HUES64 (cell line): ENCODE results near the gene PLA2G3.
"Not testable (repeated sequence)": the region's sequence is repeated elsewhere in the genome, so short reads cannot be mapped to it uniquely, and the experiment has no call there.

Source experiments
- H3K27ac ChIP-seq: 2 replicates; pipeline ENCODE4 v1.7.0; 2013; ENCODE audit warnings: low read depth, low read length, inconsistent platforms
- H3K27me3 ChIP-seq: 2 replicates; pipeline ENCODE4 v1.6.1; 2013; ENCODE audit warnings: mild to moderate bottlenecking, low read length; ENCODE audit not compliant: insufficient read depth
- H3K36me3 ChIP-seq: 2 replicates; pipeline ENCODE4 v1.6.1; 2013; ENCODE audit warnings: mild to moderate bottlenecking, low read length; ENCODE audit not compliant: insufficient read depth
- H3K4me1 ChIP-seq: 2 replicates; pipeline ENCODE4 v1.6.1; 2013; ENCODE audit warnings: mild to moderate bottlenecking, low read length, moderate library complexity; ENCODE audit not compliant: insufficient read depth
- H3K4me3 ChIP-seq: 2 replicates; pipeline ENCODE4 v1.5.1; 2013; ENCODE audit warnings: mild to moderate bottlenecking, low read length, moderate library complexity
- H3K9ac ChIP-seq: 2 replicates; pipeline ENCODE4 v1.6.1; 2013; ENCODE audit warnings: mild to moderate bottlenecking, low read depth, low read length
- H3K9me3 ChIP-seq: 2 replicates; pipeline ENCODE4 v1.6.1; 2013; ENCODE audit warnings: low read depth, low read length; ENCODE audit not compliant: insufficient read depth
- WGBS: fragments of 150-250, 120-280 bp; methylation state at CpG from one replicate; pipeline ENCODE4 v1.1.7; 2013; ENCODE audit warnings: missing lambda C conversion rate; 5-methylcytosine and 5-hydroxymethylcytosine counted together

The PLA2G3 gene

DNA sequence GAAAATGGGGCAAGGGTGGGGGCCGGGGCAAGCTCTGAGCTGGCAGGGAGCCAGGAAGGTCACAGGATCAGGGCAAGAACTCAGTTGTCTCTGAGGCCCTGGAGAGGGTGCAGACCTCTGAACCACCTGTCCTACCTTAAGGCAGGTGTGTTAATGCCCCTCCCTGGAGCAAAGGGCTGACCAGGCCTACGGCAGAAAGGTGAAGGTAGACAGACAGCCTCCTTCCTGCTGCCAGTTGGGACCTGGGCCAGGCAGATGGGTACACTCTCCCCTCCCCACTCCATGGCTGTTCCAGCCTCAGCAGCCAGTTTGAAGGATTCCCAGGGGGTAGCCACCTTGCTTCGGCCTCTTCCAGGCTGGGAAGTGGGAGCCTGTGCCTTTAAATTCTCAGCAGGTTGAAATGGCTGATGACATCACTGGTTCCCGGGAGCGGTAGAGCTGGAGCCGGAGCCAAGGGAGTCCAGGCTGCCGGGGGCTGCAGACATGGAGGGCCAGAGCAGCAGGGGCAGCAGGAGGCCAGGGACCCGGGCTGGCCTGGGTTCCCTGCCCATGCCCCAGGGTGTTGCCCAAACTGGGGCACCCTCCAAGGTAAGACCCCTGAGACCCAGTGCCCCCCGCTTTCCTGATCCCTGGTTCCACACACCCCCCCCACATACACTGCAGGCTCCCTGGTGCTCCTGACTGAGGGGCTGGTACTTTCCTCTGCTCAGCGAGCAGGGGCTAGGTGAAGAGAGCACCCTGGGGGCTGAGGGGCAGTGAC, 17.6 kb downstream of the PLA2G3 start, which contains the start of gene INPP5J:
TSS of gene INPP5J (plus strand) at position 435 of the 760 bp plus-strand sequence. CDS start at position 484, 49 bp downstream.
- Histone ChIP-seq H3K9ac (peak within 1 kb of the TSS; percentile 46), H3K27ac (no peak within 1 kb of the TSS), H3K27me3 (peaks cover 3% of the 10 kb centered on the region), H3K4me1 (peaks cover 5% of the 10 kb centered on the region), H3K9me3 (no peaks in the 10 kb centered on the region), H3K4me3 (peak within 1 kb of the TSS; percentile 57), H3K36me3 (no peaks in the 10 kb centered on the region)
- 24% methylated on average over 10 of the region's 10 CpGs for WGBS

DNA sequence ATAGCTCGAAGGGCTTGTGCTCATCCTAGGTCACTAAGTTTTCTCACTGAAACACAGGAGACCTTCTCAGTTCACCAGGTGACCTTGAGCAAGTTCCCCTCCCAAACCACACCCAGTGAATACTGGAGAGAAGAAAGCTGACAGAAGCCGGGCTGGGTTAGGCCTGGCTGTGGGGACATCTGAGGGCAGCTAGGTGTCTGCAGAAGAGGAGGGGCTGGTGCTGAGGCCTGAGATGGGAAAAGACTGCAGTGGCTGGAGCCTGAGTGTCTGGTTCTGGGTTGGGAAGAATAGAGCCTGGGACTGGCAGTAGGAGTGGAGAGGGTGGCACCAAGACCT, 18.1 kb downstream of the PLA2G3 start:
- no peak overlapping the region for H3K9ac ChIP-seq
- peaks cover 5% of the 10 kb centered on the region for H3K4me1 ChIP-seq
- H3K36me3 ChIP-seq = no peaks in the 10 kb centered on the region
- H3K9me3 ChIP-seq = no peaks in the 10 kb centered on the region
- WGBS = 84% methylated on average over 2 of the region's 2 CpGs
- no peak overlapping the region for H3K4me3 ChIP-seq
- H3K27ac ChIP-seq = no peak overlapping the region
- peaks cover 3% of the 10 kb centered on the region for H3K27me3 ChIP-seq

DNA sequence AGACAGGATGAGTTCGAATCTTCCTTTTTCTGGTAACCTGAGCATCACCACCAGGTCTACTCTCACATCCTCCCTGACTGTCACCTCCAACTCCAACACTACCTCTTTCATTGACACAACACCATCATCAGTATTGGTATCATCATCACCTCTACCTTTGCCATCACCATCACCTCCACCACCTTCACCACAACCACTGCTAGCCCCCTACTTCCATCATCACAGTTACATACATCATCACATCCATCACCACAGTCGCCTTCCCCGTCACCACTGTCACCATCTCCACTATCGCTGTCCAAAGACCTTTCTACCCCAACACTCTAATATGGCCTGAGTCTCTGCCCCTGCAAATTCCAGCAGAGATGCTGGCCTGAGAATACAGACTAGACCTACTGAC, 18.9 kb downstream of the PLA2G3 start:
- H3K4me1 ChIP-seq = peaks cover 5% of the 10 kb centered on the region
- no peaks in the 10 kb centered on the region for H3K9me3 ChIP-seq
- no peak overlapping the region for H3K4me3 ChIP-seq
- H3K9ac ChIP-seq = no peak overlapping the region
- 94% methylated on average over 4 of the region's 4 CpGs for WGBS
- H3K27ac ChIP-seq = no peak overlapping the region
- peaks cover 3% of the 10 kb centered on the region for H3K27me3 ChIP-seq
- H3K36me3 ChIP-seq = no peaks in the 10 kb centered on the region

DNA sequence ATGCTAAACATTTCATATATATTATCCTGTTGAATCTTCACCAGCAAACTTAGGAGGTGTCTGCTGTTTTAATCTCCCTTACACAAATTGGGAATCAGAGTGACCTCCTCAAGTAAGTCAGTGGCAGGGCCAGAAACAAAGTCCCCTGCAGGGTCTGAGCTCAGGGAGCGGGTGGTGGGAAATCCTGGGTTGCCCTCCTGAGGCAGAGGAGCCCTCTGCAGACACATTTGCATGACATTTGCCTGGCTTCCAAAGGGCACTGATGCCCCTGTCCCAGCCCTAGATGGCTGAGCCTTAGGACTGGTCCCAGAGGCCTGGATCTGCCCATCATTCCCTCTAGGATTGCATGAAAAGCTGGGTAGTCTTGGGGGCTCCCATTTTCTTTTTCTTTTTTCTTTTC, 19.7 kb downstream of the PLA2G3 start:
- no peaks in the 10 kb centered on the region for H3K9me3 ChIP-seq
- H3K27me3 ChIP-seq = peaks cover 3% of the 10 kb centered on the region
- H3K9ac ChIP-seq = no peak overlapping the region
- H3K36me3 ChIP-seq = no peaks in the 10 kb centered on the region
- H3K27ac ChIP-seq = no peak overlapping the region
- WGBS = 75% methylated on average over 1 of the region's 1 CpG
- H3K4me3 ChIP-seq = no peak overlapping the region
- H3K4me1 ChIP-seq = peaks cover 5% of the 10 kb centered on the region

DNA sequence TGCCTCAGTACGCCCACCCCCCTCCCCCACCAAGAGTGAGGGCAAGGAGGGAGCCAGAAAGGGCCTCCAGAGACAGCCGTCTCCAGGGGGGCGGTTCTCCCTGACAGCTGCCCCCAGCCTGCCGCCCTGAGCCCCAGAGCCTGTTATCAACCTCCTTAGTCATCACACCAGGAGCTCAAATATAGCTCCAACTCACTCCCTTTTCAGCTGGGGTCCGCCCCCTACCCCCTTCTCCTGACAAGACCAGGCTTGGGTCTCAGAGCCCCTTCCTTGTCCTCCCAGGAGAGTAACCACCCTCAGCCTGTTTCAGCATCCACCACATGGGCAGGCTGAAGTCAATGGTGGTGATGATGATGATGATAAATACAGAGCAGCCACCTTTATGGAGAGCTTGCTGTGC, 20.1 kb downstream of the PLA2G3 start:
- Histone ChIP-seq H3K4me3 (no peak overlapping the region), H3K27ac (no peak overlapping the region), H3K9ac (no peak overlapping the region), H3K27me3 (peaks cover 3% of the 10 kb centered on the region), H3K4me1 (peaks cover 5% of the 10 kb centered on the region), H3K36me3 (no peaks in the 10 kb centered on the region), H3K9me3 (no peaks in the 10 kb centered on the region)
- 75% methylated on average over 5 of the region's 5 CpGs for WGBS

DNA sequence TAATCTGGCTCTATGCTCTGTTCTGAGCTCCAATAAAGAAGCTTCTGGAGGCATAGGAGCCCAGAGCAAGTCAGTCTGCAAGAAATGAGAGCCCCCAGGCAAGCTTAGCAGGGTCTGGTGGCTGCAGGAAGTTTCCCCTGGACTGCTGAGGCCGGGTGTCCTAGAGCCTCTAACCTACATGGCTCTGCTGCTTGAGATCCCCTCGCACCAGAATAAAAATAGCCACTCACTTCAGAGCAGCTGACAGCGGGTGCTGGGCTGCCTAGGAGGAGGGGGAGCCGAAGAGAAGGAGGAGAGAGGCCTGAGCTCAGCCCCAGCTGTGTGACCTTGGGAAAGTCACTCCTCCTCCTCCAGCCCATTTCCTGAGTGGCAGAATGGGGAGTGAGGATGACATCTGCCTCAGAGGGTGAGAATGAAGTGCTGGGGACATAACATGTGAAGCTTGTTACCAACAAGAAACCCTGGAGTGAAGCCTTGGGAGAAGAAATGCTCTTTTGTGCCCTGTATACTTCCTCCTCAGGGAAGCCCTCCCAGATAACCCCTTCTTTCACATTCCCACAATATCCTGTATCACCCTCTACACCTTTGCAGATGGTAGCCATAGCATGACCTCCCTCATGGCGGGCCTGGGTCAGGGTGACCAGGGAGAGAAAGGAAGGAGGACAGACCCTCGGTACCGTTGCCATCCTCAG, 21.1 kb downstream of the PLA2G3 start:
- no peaks in the 10 kb centered on the region for H3K36me3 ChIP-seq
- WGBS = 65% methylated on average over 5 of the region's 7 CpGs
- H3K4me3 ChIP-seq = no peak overlapping the region
- no peak overlapping the region for H3K27ac ChIP-seq
- H3K4me1 ChIP-seq = peaks cover 5% of the 10 kb centered on the region
- H3K27me3 ChIP-seq = no peaks in the 10 kb centered on the region; the same call in 1 of the 2 replicates
- no peaks in the 10 kb centered on the region for H3K9me3 ChIP-seq
- no peak overlapping the region for H3K9ac ChIP-seq

DNA sequence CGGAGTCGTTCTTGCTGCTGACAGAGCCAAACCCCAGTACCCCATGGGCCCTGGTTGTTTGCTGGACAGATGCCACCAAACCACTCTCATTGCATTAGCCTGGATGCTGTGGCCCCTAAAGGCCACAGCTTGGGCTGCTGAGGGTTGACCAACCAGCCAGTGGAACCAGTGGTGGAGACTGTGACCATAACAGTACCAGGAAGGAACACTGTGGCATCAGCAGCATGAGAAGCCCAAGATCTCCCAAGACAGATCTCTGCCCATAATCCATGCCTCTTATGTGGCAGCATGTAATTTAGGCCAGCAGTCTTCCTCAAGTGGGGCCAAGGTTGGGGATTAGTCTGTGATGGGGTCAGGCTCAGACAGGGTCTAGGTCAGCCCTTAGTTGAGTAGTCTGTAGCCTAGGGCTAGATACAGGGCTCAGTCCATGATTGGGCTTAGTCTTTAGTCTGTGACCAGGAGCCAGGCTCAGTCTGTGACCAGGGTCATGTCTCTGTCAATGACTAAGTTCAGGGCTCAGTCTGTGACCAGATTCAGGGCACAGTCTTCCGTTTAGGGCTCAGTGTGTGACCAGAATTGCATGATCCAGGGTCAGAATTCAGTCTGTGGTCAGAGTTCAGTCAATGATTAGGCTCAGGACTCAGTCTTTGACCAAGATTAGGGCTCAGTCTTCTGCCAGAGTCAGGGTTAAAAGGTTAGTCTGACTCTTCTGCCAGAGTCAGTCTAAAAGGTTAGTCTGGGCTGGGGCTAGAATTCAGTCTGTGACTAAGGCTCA, 22.1 kb downstream of the PLA2G3 start:
- WGBS = 86% methylated on average over 3 of the region's 3 CpGs
- H3K36me3 ChIP-seq = no peaks in the 10 kb centered on the region
- H3K27me3 ChIP-seq = no peaks in the 10 kb centered on the region
- H3K9me3 ChIP-seq = no peaks in the 10 kb centered on the region
- no peak overlapping the region for H3K4me3 ChIP-seq
- H3K9ac ChIP-seq = no peak overlapping the region
- H3K4me1 ChIP-seq = peaks cover 5% of the 10 kb centered on the region
- H3K27ac ChIP-seq = no peak overlapping the region

DNA sequence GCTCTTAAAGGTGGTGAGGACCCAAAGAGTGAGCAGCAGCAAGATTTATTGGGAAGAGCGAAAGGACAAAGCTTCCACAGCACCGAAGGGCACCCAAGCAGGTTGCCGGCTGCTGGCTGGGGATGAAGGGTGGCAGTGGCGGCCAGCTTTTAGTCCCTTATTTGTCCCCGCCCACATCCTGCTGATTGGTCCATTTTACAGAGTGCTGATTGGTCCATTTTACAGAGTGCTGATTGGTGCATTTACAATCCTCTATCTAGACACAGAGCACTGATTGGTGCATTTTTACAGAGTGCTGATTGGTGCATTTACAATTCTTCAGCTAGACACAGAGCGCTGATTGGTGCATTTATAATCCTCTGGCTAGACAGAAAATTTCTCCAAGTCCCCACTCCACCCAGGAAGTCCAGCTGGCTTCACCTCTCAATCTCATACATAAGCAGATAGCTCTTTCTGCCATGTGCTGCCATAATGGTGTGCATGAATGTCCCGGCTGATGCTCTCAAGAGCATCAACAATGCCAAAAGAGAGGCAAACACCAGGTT, 27.7 kb downstream of the PLA2G3 start:
- H3K4me1 ChIP-seq, H3K27me3 ChIP-seq, H3K9ac ChIP-seq, H3K36me3 ChIP-seq, H3K27ac ChIP-seq, H3K4me3 ChIP-seq, H3K9me3 ChIP-seq: not testable (repeated sequence)
- 91% methylated on average over 7 of the region's 7 CpGs for WGBS

DNA sequence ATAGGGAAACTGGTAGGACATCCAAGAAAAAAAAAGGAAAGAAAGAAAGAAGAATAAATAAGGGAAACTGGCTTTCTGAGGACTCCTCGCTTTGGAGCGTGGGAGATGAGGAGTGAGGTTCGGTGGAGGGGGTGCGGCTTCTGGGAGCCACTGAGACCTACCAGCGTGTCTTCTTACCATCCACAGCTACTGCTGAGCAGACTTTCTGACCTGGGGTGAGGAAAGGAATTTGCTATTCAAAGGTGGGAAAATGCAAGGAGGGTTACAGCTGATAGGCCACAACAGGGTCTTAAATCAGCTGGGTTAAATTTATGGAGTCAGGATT, 32.5 kb downstream of the PLA2G3 start:
- Histone ChIP-seq H3K4me3 (peak overlapping the region; percentile 60), H3K9me3 (no peaks in the 10 kb centered on the region), H3K36me3 (no peaks in the 10 kb centered on the region), H3K27me3 (peaks cover 23% of the 10 kb centered on the region), H3K4me1 (peaks cover 3% of the 10 kb centered on the region; the same call in 1 of the 2 replicates), H3K27ac (peak overlapping the region; percentile 40; the same call in 1 of the 2 replicates), H3K9ac (peak overlapping the region; percentile 44; the same call in 1 of the 2 replicates)
- WGBS = 6% methylated on average over 5 of the region's 5 CpGs

DNA sequence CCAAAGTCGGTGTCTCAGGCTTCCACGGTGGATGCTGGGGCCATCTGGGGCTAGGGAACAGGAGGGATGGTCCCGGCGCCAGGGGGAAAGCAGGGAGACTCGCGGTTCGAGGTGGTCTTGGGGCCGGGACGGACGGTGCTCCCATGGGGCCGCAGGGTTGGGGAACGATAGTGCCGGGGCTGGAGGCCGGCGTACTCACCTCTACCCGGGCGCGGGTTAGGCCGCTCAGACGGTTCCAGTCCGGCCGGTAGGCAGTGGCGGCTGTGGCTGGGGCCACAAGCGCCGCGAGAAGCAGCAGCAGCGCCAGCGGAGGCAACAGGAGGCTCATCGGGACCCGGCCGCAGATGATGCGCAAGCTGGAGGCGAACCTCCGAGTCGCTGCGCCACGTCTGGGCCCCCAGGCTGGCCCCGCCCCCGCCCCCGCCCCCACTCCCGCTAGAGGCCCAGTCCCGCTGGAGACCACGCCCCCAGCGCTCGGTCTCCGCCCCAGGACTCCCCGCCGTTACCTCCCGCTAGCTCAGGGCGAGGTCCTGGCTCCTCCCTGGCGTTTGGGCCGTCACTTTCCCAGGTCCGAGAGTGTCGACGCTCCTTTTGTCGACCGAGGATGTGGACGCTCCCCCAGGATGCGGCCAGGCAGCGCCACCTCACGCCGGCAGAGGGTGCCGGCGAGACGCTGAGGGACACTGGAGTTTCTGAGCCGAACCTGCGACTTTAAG, 33.0 kb downstream of the PLA2G3 start, which contains the start of gene SELENOM:
TSS of gene SELENOM (minus strand) at position 391 of the 716 bp plus-strand sequence. CDS start at position 328, 63 bp downstream.
- H3K36me3 ChIP-seq = no peaks in the 10 kb centered on the region
- 2% methylated on average over 63 of the region's 67 CpGs for WGBS
- H3K4me3 ChIP-seq = peak within 1 kb of the TSS; percentile 65
- peak within 1 kb of the TSS; percentile 44 for H3K9ac ChIP-seq
- peaks cover 3% of the 10 kb centered on the region; the same call in 1 of the 2 replicates for H3K4me1 ChIP-seq
- H3K27me3 ChIP-seq = peaks cover 23% of the 10 kb centered on the region
- no peaks in the 10 kb centered on the region for H3K9me3 ChIP-seq
- H3K27ac ChIP-seq = peak within 1 kb of the TSS; percentile 40; the same call in 1 of the 2 replicates
